Measurements from ENCODE around the gene RAB3C. TPM values are rescaled to one million over a fixed set of nuclear protein-coding genes. Genes with fewer than 3 reads are reported as not detected.

RAB3C gene
- total RNA-seq, 4 donors from 2014 or later = 0.33 to 3.4 (median 1.4) TPM

DNA sequence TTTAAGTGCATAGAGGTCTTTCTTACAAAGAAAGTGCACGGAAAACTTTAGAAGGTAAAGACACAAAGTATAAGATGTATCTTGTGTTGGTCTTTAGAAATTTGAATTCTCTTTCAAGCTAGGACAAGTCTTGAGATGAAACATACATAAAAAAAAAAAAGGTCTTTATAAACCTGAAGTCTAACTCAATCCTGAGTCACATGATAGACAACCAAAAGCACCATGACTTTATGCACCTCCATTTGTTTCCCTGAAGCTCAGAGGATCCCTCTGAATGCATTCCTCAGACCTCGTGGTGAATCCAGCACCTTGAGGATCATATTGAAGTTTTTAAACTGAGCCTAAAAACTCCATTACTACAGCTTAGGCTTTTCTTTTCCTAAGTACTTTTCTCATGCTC lies 91.8 kb downstream of the RAB3C start:
- no peak for TF ChIP-seq CTCF (IDR thresholded peaks at IDR 0.05; ENCODE audit: low read depth)

GRCh38 chr5:58675341-58675740 lies 92.5 kb downstream of the RAB3C start:
- no peak for TF ChIP-seq CTCF (IDR thresholded peaks at IDR 0.05; ENCODE audit: low read depth)

GRCh38 chr5:58677650-58678049 lies 94.8 kb downstream of the RAB3C start:
- no peak for TF ChIP-seq CTCF (IDR thresholded peaks at IDR 0.05; ENCODE audit: low read depth)

GRCh38 chr5:58680503-58680902 lies 97.6 kb downstream of the RAB3C start:
- TF ChIP-seq CTCF (IDR thresholded peaks at IDR 0.05; ENCODE audit: low read depth) = no peak

DNA sequence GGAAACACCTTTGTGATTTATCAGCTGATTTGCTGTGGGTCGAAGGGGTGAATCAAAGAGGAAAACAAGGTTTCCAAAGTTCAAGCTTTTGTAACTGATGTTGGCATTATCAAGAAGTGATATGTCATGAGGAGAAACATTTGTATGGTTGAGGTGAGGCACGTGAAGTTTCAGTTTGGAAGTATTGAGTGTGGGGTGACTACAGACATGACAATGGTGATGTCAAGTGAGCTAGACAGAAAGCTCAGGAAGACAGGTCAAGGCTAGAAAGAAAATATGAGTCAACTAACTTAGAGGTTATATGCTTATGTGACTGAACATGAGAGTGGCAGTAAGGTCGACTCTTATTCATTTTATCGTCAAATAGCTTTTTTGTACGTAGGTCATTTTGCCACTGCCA lies 99.1 kb downstream of the RAB3C start:
- no peak for TF ChIP-seq CTCF (IDR thresholded peaks at IDR 0.05; ENCODE audit: low read depth)

- TF ChIP-seq CTCF (IDR thresholded peaks at IDR 0.05; ENCODE audit: low read depth) = no peak
These were observed 100.7 kb downstream of the RAB3C start for GRCh38 chr5:58683567-58683966.

DNA sequence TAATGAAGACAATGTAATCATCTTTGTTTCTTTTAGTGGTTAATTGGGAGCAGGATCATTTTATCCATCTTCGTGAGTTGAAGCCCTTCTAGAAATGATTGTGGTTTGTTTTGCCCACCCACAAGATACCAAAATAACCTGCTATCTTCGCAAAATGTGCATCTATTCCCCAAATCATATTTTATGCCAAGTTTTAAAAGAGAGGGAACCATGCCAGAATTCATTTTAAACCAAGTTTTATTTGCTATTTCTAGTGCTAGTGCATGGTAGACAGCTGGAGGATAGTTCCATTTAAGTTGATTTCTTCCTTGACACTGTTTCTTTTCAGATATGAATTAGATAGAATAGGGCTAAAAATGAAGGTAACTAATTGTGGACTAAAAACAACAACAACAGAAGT lies 104.2 kb downstream of the RAB3C start:
- TF ChIP-seq CTCF (IDR thresholded peaks at IDR 0.05; ENCODE audit: low read depth) = no peak
